HEK293 (cell line): ENCODE results near the gene LRRC15.
A peak's percentile ranks its signal among the peaks of the same experiment; 100 is the strongest.

Source experiments
- EGR2 ChIP-seq: fragments of 450-650 bp; formaldehyde crosslinking; IDR thresholded peaks from 2 replicates; pipeline ENCODE4 v1.5.1; 2016; ENCODE audit warnings: low read depth, missing biosample characterization, missing genetic modification characterization
- GFI1B ChIP-seq: fragments of 450-650 bp; formaldehyde crosslinking; IDR thresholded peaks from 2 replicates; pipeline ENCODE4 v1.5.1; 2016; ENCODE audit warnings: missing biosample characterization, missing genetic modification characterization
- HOXD13 ChIP-seq: sonication (generic); formaldehyde crosslinking; IDR thresholded peaks from 2 replicates; pipeline ENCODE4 v1.8.0; 2022; ENCODE audit warnings: missing genetic modification reagents, borderline replicate concordance
- IKZF3 ChIP-seq: fragments of 450-650 bp; IDR thresholded peaks from 2 replicates; pipeline ENCODE4 v1.5.0; 2018; ENCODE audit warnings: missing biosample characterization, mild to moderate bottlenecking, missing genetic modification characterization, moderate library complexity
- KLF1 ChIP-seq: fragments of 450-650 bp; formaldehyde crosslinking; IDR thresholded peaks from 2 replicates; pipeline ENCODE4 v1.5.1; 2016; ENCODE audit warnings: missing biosample characterization, missing genetic modification characterization
- KLF17 ChIP-seq: fragments of 450-650 bp; formaldehyde crosslinking; IDR thresholded peaks from 2 replicates; pipeline ENCODE4 v1.5.1; 2016; ENCODE audit warnings: missing biosample characterization, missing genetic modification characterization
- KLF7 ChIP-seq: fragments of 450-650 bp; formaldehyde crosslinking; IDR thresholded peaks from 2 replicates; pipeline ENCODE4 v1.5.1; 2016; ENCODE audit warnings: missing biosample characterization, missing genetic modification characterization, borderline replicate concordance
- KLF9 ChIP-seq: fragments of 450-650 bp; formaldehyde crosslinking; IDR thresholded peaks from 2 replicates; pipeline ENCODE4 v1.5.1; 2016; ENCODE audit warnings: missing biosample characterization, missing genetic modification characterization, low read depth
- OSR2 ChIP-seq: fragments of 450-650 bp; formaldehyde crosslinking; IDR thresholded peaks from 2 replicates; pipeline ENCODE4 v1.5.1; 2016; ENCODE audit warnings: missing biosample characterization, missing genetic modification characterization
- PATZ1 ChIP-seq: fragments of 450-650 bp; formaldehyde crosslinking; IDR thresholded peaks from 2 replicates; pipeline ENCODE4 v1.5.1; 2016; ENCODE audit warnings: missing biosample characterization, missing genetic modification characterization
- SALL2 ChIP-seq: fragments of 450-650 bp; formaldehyde crosslinking; IDR thresholded peaks from 2 replicates; pipeline ENCODE4 v1.5.0; 2017; ENCODE audit warnings: missing biosample characterization, mild to moderate bottlenecking, missing genetic modification characterization, borderline replicate concordance
- SCRT2 ChIP-seq: fragments of 450-650 bp; formaldehyde crosslinking; IDR thresholded peaks from 2 replicates; pipeline ENCODE4 v1.5.1; 2016; ENCODE audit warnings: missing biosample characterization, missing genetic modification characterization
- SP2 ChIP-seq: fragments of 450-650 bp; formaldehyde crosslinking; IDR thresholded peaks from 2 replicates; pipeline ENCODE4 v1.5.1; 2016; ENCODE audit warnings: missing biosample characterization, missing genetic modification characterization
- SP7 ChIP-seq: fragments of 450-650 bp; formaldehyde crosslinking; IDR thresholded peaks from 2 replicates; pipeline ENCODE4 v1.5.1; 2016; ENCODE audit warnings: missing biosample characterization, missing genetic modification characterization
- WT1 ChIP-seq: fragments of 450-650 bp; formaldehyde crosslinking; IDR thresholded peaks from 2 replicates; pipeline ENCODE4 v1.5.1; 2016; ENCODE audit warnings: missing biosample characterization, missing genetic modification characterization
- ZBTB21 ChIP-seq: fragments of 450-650 bp; formaldehyde crosslinking; IDR thresholded peaks from 2 replicates; pipeline ENCODE4 v1.5.1; 2017; ENCODE audit warnings: missing biosample characterization, missing genetic modification characterization
- ZBTB49 ChIP-seq: fragments of 450-650 bp; formaldehyde crosslinking; IDR thresholded peaks from 2 replicates; pipeline ENCODE4 v1.5.1; 2016; ENCODE audit warnings: missing biosample characterization, missing genetic modification characterization, low read depth
- ZBTB6 ChIP-seq: fragments of 450-650 bp; formaldehyde crosslinking; IDR thresholded peaks from 2 replicates; pipeline ENCODE4 v1.5.1; 2017; ENCODE audit warnings: missing biosample characterization, missing genetic modification characterization
- ZBTB8A ChIP-seq: fragments of 450-650 bp; formaldehyde crosslinking; IDR thresholded peaks from 2 replicates; pipeline ENCODE4 v1.5.1; 2016; ENCODE audit warnings: missing biosample characterization, missing genetic modification characterization
- ZFP41 ChIP-seq: fragments of 450-650 bp; formaldehyde crosslinking; IDR thresholded peaks from 2 replicates; pipeline ENCODE4 v1.5.1; 2016; ENCODE audit warnings: missing biosample characterization, missing genetic modification characterization, borderline replicate concordance
- ZFP69B ChIP-seq: fragments of 450-650 bp; formaldehyde crosslinking; IDR thresholded peaks from 2 replicates; pipeline ENCODE4 v1.5.1; 2016; ENCODE audit warnings: missing biosample characterization, missing genetic modification characterization
- ZNF10 ChIP-seq: fragments of 450-650 bp; formaldehyde crosslinking; IDR thresholded peaks from 2 replicates; pipeline ENCODE4 v1.5.1; 2017; ENCODE audit warnings: missing biosample characterization, missing genetic modification characterization
- ZNF112 ChIP-seq: fragments of 450-650 bp; formaldehyde crosslinking; IDR thresholded peaks from 2 replicates; pipeline ENCODE4 v1.5.0; 2017; ENCODE audit warnings: missing biosample characterization, missing genetic modification characterization
- ZNF211 ChIP-seq: fragments of 450-650 bp; formaldehyde crosslinking; IDR thresholded peaks from 2 replicates; pipeline ENCODE4 v1.5.1; 2016; ENCODE audit warnings: low read depth, missing biosample characterization, missing genetic modification characterization
- ZNF214 ChIP-seq: fragments of 450-650 bp; formaldehyde crosslinking; IDR thresholded peaks from 2 replicates; pipeline ENCODE4 v1.5.1; 2017; ENCODE audit warnings: missing biosample characterization, mild to moderate bottlenecking, missing genetic modification characterization, borderline replicate concordance
- ZNF266 ChIP-seq: fragments of 450-650 bp; formaldehyde crosslinking; IDR thresholded peaks from 2 replicates; pipeline ENCODE4 v1.5.1; 2016; ENCODE audit warnings: missing biosample characterization, missing genetic modification characterization, low read depth
- ZNF354C ChIP-seq: fragments of 450-650 bp; formaldehyde crosslinking; IDR thresholded peaks from 2 replicates; pipeline ENCODE4 v1.5.1; 2016; ENCODE audit warnings: missing biosample characterization, missing genetic modification characterization, low read depth, borderline replicate concordance
- ZNF362 ChIP-seq: fragments of 450-650 bp; formaldehyde crosslinking; IDR thresholded peaks from 2 replicates; pipeline ENCODE4 v1.5.1; 2016; ENCODE audit warnings: missing biosample characterization, missing genetic modification characterization
- ZNF580 ChIP-seq: fragments of 450-650 bp; formaldehyde crosslinking; IDR thresholded peaks from 2 replicates; pipeline ENCODE4 v1.5.1; 2016; ENCODE audit warnings: missing biosample characterization, missing genetic modification characterization
- ZNF621 ChIP-seq: fragments of 450-650 bp; formaldehyde crosslinking; IDR thresholded peaks from 2 replicates; pipeline ENCODE4 v1.5.1; 2017; ENCODE audit warnings: missing biosample characterization, missing genetic modification characterization
- ZNF626 ChIP-seq: fragments of 450-650 bp; sonication (Bioruptor Pico); formaldehyde crosslinking; IDR thresholded peaks from 2 replicates; pipeline ENCODE4 v1.5.1; 2018; ENCODE audit warnings: missing biosample characterization, missing genetic modification characterization, inconsistent platforms
- ZNF660 ChIP-seq: fragments of 450-650 bp; IDR thresholded peaks from 2 replicates; pipeline ENCODE4 v1.5.1; 2018; ENCODE audit warnings: missing biosample characterization, mild to moderate bottlenecking, missing genetic modification characterization
- ZNF701 ChIP-seq: fragments of 450-650 bp; formaldehyde crosslinking; IDR thresholded peaks from 2 replicates; pipeline ENCODE4 v1.5.1; 2016; ENCODE audit warnings: missing biosample characterization, missing genetic modification characterization
- ZSCAN23 ChIP-seq: fragments of 450-650 bp; formaldehyde crosslinking; IDR thresholded peaks from 2 replicates; pipeline ENCODE4 v1.5.1; 2016; ENCODE audit warnings: missing biosample characterization, missing genetic modification characterization

The LRRC15 gene

GRCh38 chr3:194333212-194333980 lies 36.1 kb downstream of the LRRC15 start (continued):
- TF ChIP-seq ZNF266 (tag by site-specific recombination) (no peak), ZSCAN23 (no peak), ZNF621 (tag by site-specific recombination) (no peak), OSR2 (no peak), ZNF701 (tag by site-specific recombination) (no peak), ZBTB8A (peak; percentile 93), ZNF362 (no peak), GFI1B (no peak), SALL2 (tag by site-specific recombination) (no peak), ZNF580 (tag by site-specific recombination) (no peak), ZBTB49 (tag by site-specific recombination) (no peak), ZNF112 (no peak), ZNF10 (no peak), ZBTB6 (tag by site-specific recombination) (no peak), PATZ1 (peak; percentile 78), KLF17 (tag by site-specific recombination) (peak; percentile 63; the same call in 1 of the 2 replicates), ZNF660 (tag by site-specific recombination) (no peak; the same call in 1 of the 2 replicates), EGR2 (no peak), KLF7 (no peak), KLF9 (no peak; the same call in 1 of the 2 replicates), SCRT2 (tag by site-specific recombination) (no peak), ZNF354C (tag by site-specific recombination) (no peak), SP7 (tag by site-specific recombination) (peak; percentile 58), ZBTB21 (tag by site-specific recombination) (no peak), HOXD13 (CRISPR knock-in tag) (no peak), IKZF3 (tag by site-specific recombination) (peak; percentile 35; the same call in 1 of the 2 replicates), ZNF626 (tag by site-specific recombination) (no peak), SP2 (tag by site-specific recombination) (no peak), ZNF211 (tag by site-specific recombination) (no peak), ZNF214 (no peak), WT1 (no peak), KLF1 (tag by site-specific recombination) (no peak), ZFP41 (tag by site-specific recombination) (no peak), ZFP69B (peak; percentile 78; the same call in 1 of the 2 replicates)
